ENCODE measurements around the gene CRYGB.

CRYGB gene

DNA sequence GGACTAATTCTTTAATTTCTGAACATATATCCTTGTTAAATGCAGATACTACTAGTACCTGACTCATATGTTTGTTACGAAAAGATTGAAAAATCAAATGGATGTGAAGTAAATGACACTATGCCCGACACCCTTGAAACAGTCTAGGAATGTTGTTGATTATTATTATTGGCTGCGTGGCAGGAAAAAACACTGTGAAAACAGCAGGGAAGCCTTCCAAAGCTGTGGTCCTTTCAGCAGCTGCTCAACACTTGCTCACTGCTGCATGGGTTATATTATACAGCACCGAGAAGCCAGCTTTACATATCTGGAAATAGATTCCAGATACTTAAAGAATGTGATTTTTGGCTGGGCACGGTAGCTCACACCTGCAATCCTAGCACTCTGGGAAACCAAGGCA is 48.2 kb downstream of the CRYGB start:
- Histone ChIP-seq H3K9ac (ENCODE audit: low read length) (no peak overlapping the region), H3K4me1 (ENCODE audit: control insufficient read depth, insufficient read depth, low read length) (no peaks in the 10 kb centered on the region), H3K4me3 (ENCODE audit: low read length) (no peak overlapping the region), H3K36me3 (ENCODE audit: control insufficient read depth, insufficient read depth, low read length) (no peaks in the 10 kb centered on the region), H3K27ac (ENCODE audit: low read depth, low read length) (no peak overlapping the region), H3K27me3 (ENCODE audit: control insufficient read depth, insufficient read depth, low read length) (no peaks in the 10 kb centered on the region)

DNA sequence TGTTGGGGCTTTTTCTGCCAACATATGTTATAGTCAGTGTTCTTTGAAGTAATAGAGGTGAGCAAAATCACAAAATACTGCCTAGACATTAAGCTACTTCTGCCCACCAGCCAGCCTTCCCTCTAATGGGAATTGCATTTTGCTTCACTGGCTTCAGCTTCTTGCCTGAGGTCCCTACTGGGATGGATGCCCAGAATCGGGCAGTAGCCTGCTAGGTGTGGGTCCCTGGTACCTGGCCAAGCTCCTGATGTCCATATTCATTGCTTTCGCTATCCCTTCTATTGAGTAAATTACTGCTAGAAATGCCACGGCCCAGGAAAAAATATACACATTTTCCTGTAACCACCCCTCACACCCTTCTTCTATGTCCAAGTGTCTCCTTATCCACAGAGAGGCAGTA is 48.6 kb downstream of the CRYGB start:
- no peak overlapping the region for H3K9ac ChIP-seq (ENCODE audit: low read length)
- H3K27me3 ChIP-seq (ENCODE audit: control insufficient read depth, insufficient read depth, low read length): no peaks in the 10 kb centered on the region
- no peak overlapping the region for H3K27ac ChIP-seq (ENCODE audit: low read depth, low read length)
- H3K36me3 ChIP-seq (ENCODE audit: control insufficient read depth, insufficient read depth, low read length): no peaks in the 10 kb centered on the region
- H3K4me1 ChIP-seq (ENCODE audit: control insufficient read depth, insufficient read depth, low read length): no peaks in the 10 kb centered on the region
- no peak overlapping the region for H3K4me3 ChIP-seq (ENCODE audit: low read length)

DNA sequence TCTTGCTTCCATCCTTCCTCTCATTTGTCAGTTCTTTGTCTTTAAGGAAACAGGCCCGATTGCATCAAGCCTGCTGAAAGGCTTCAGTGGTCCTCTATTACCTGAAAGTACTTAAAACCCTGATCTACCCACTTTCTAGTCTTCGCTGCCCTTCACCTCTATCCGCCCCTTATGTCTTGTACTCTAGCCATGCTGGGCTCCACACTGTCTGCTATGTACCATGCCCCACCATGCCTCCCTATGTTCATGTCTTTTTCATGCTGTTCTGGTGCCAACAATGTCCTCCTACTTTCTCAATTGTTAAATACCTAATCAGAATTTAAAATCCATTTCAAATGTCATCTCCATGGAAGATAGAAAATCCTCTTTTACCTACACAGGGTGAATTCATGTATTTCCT is 49.9 kb downstream of the CRYGB start:
- no peaks in the 10 kb centered on the region for H3K4me1 ChIP-seq (ENCODE audit: control insufficient read depth, insufficient read depth, low read length)
- no peak overlapping the region for H3K9ac ChIP-seq (ENCODE audit: low read length)
- no peak overlapping the region for H3K4me3 ChIP-seq (ENCODE audit: low read length)
- H3K36me3 ChIP-seq (ENCODE audit: control insufficient read depth, insufficient read depth, low read length): no peaks in the 10 kb centered on the region
- H3K27me3 ChIP-seq (ENCODE audit: control insufficient read depth, insufficient read depth, low read length): no peaks in the 10 kb centered on the region
- H3K27ac ChIP-seq (ENCODE audit: low read depth, low read length): no peak overlapping the region

DNA sequence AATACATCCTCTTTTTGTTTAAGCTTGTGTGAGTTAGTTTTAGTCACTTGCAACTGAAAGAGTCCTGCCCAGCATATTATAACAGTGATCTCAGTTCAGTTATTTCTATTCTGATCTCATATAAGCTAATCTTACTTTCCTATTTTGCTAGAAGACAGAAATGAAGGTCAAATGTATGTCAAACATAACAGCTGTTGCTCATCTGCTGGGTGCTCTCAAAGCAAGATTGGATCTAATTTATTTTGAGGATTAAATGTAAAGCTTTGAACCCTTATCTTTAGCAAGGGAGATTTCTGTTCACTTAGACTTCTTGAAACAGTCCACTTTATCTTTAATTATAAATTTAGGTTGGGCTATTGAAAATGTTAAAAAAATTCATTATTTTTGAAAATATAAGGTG is 52.8 kb downstream of the CRYGB start:
- H3K4me1 ChIP-seq (ENCODE audit: control insufficient read depth, insufficient read depth, low read length): no peaks in the 10 kb centered on the region
- H3K9ac ChIP-seq (ENCODE audit: low read length): no peak overlapping the region
- no peaks in the 10 kb centered on the region for H3K27me3 ChIP-seq (ENCODE audit: control insufficient read depth, insufficient read depth, low read length)
- H3K36me3 ChIP-seq (ENCODE audit: control insufficient read depth, insufficient read depth, low read length): no peaks in the 10 kb centered on the region
- no peak overlapping the region for H3K27ac ChIP-seq (ENCODE audit: low read depth, low read length)
- no peak overlapping the region for H3K4me3 ChIP-seq (ENCODE audit: low read length)
